ENCODE data around the gene ARHGEF7. TPM values are rescaled to one million over a fixed set of nuclear protein-coding genes. Genes with fewer than 3 reads are reported as not detected.
A peak's percentile ranks its signal among the peaks of the same experiment; 100 is the strongest.

Gene ARHGEF7
- total RNA-seq, 1 donor from 2014 or later = 63.2 TPM

GRCh38 chr13:111175372-111175771, 60.3 kb downstream of the ARHGEF7 start:
- DNase-seq = no peak
- intact Hi-C loops (cut with DNase I) = no loop called here
- peaks cover 10% of the 10 kb centered on the region for H3K36me3 ChIP-seq
- TF ChIP-seq CTCF (IDR thresholded peaks at IDR 0.05) = no peak
- no peak for ATAC-seq
- H3K9me3 ChIP-seq = no peaks in the 10 kb centered on the region
- no peak overlapping the region for H3K4me3 ChIP-seq
- peaks cover 41% of the 10 kb centered on the region for H3K4me1 ChIP-seq
- no peaks in the 10 kb centered on the region for H3K27me3 ChIP-seq
- peak overlapping the region; percentile 5 for H3K27ac ChIP-seq

GRCh38 chr13:111175935-111176334, 60.8 kb downstream of the ARHGEF7 start:
- no peak for TF ChIP-seq CTCF (IDR thresholded peaks at IDR 0.05)
- Histone ChIP-seq H3K4me3 (no peak overlapping the region), H3K9me3 (no peaks in the 10 kb centered on the region), H3K36me3 (peaks cover 10% of the 10 kb centered on the region), H3K27me3 (no peaks in the 10 kb centered on the region), H3K4me1 (peaks cover 43% of the 10 kb centered on the region), H3K27ac (no peak overlapping the region)
- ATAC-seq (no peak), DNase-seq (no peak)
- intact Hi-C loops (cut with DNase I) = no loop called here

- Histone ChIP-seq H3K9me3 (no peaks in the 10 kb centered on the region), H3K27ac (peak overlapping the region; percentile 58), H3K4me3 (no peak overlapping the region), H3K27me3 (no peaks in the 10 kb centered on the region), H3K36me3 (peaks cover 10% of the 10 kb centered on the region), H3K4me1 (peaks cover 43% of the 10 kb centered on the region)
- intact Hi-C loops (cut with DNase I) = no loop called here
- no peak for ATAC-seq
- TF ChIP-seq CTCF (IDR thresholded peaks at IDR 0.05) = no peak
- no peak for DNase-seq
Measured at GRCh38 chr13:111176421-111176820, 61.3 kb downstream of the ARHGEF7 start.

GRCh38 chr13:111177081-111177711, 62.1 kb downstream of the ARHGEF7 start:
- DNase-seq = no peak
- H3K27me3 ChIP-seq = no peaks in the 10 kb centered on the region
- intact Hi-C loops (cut with DNase I) = no loop called here
- peaks cover 10% of the 10 kb centered on the region for H3K36me3 ChIP-seq
- H3K4me1 ChIP-seq = peaks cover 43% of the 10 kb centered on the region
- peak; percentile 55 for ATAC-seq
- no peak overlapping the region for H3K4me3 ChIP-seq
- peak overlapping the region; percentile 63 for H3K27ac ChIP-seq
- TF ChIP-seq CTCF (IDR thresholded peaks at IDR 0.05) = no peak
- no peaks in the 10 kb centered on the region for H3K9me3 ChIP-seq

GRCh38 chr13:111177921-111178320, 62.8 kb downstream of the ARHGEF7 start:
- Histone ChIP-seq H3K9me3 (no peaks in the 10 kb centered on the region), H3K27me3 (no peaks in the 10 kb centered on the region), H3K4me1 (peaks cover 43% of the 10 kb centered on the region), H3K36me3 (peaks cover 5% of the 10 kb centered on the region), H3K27ac (peak overlapping the region; percentile 63), H3K4me3 (no peak overlapping the region)
- ATAC-seq = peak; percentile 53
- intact Hi-C loops (cut with DNase I) = no loop called here
- no peak for TF ChIP-seq CTCF (IDR thresholded peaks at IDR 0.05)
- no peak for DNase-seq

- Histone ChIP-seq H3K4me3 (no peak overlapping the region), H3K27me3 (no peaks in the 10 kb centered on the region), H3K36me3 (no peaks in the 10 kb centered on the region), H3K9me3 (no peaks in the 10 kb centered on the region), H3K4me1 (peaks cover 43% of the 10 kb centered on the region), H3K27ac (peak overlapping the region; percentile 63)
- no peak for TF ChIP-seq CTCF (IDR thresholded peaks at IDR 0.05)
- no peak for ATAC-seq
- no peak for DNase-seq
- intact Hi-C loops (cut with DNase I) = no loop called here
Measured at GRCh38 chr13:111178402-111178801, 63.3 kb downstream of the ARHGEF7 start.
